NCI-H748 treated with DMSO at 0.1 percent for 48 hours (cell line): Measurements from ENCODE around the gene CTNND1.
A peak's percentile ranks its signal among the peaks of the same experiment; 100 is the strongest.
"Not testable (repeated sequence)": the region's sequence is repeated elsewhere in the genome, so short reads cannot be mapped to it uniquely, and the experiment has no call there.

ENCODE experiments used
- DNase-seq: peaks from one replicate; lab custom pipeline; 2025; lab: John Stamatoyannopoulos, UW

The CTNND1 gene

GRCh38 chr11:57791321-57792059, 29.9 kb downstream of the CTNND1 start:
- no peak for DNase-seq

- DNase-seq: no peak
These were observed 30.5 kb downstream of the CTNND1 start for GRCh38 chr11:57792060-57792541.

GRCh38 chr11:57792870-57793269, 31.3 kb downstream of the CTNND1 start:
- no peak for DNase-seq

GRCh38 chr11:57793351-57794115, 31.9 kb downstream of the CTNND1 start:
- no peak for DNase-seq

GRCh38 chr11:57798905-57799559, 37.4 kb downstream of the CTNND1 start:
- DNase-seq: no peak

- peak; percentile 96 for DNase-seq
These were observed 39.0 kb downstream of the CTNND1 start for GRCh38 chr11:57800444-57801182.

GRCh38 chr11:57801183-57801485, 39.5 kb downstream of the CTNND1 start:
- no peak for DNase-seq

- DNase-seq: no peak
These were observed 40.8 kb downstream of the CTNND1 start for GRCh38 chr11:57802411-57802810.

- DNase-seq: no peak
These were observed 42.9 kb downstream of the CTNND1 start for GRCh38 chr11:57804466-57804865.

GRCh38 chr11:57805780-57806179, 44.2 kb downstream of the CTNND1 start:
- no peak for DNase-seq

GRCh38 chr11:57812634-57813033, 51.0 kb downstream of the CTNND1 start:
- no peak for DNase-seq

GRCh38 chr11:57815476-57815875, 53.9 kb downstream of the CTNND1 start:
- DNase-seq: no peak

- no peak for DNase-seq
These were observed 54.3 kb downstream of the CTNND1 start for GRCh38 chr11:57815877-57816276.

GRCh38 chr11:57818812-57819211, 57.2 kb downstream of the CTNND1 start:
- no peak for DNase-seq

- no peak for DNase-seq
These were observed 57.8 kb downstream of the CTNND1 start for GRCh38 chr11:57819252-57819979.

GRCh38 chr11:57823859-57824258, 62.3 kb downstream of the CTNND1 start:
- no peak for DNase-seq

GRCh38 chr11:57834852-57835251, 73.2 kb downstream of the CTNND1 start:
- DNase-seq: no peak

GRCh38 chr11:57838609-57839008, 77.0 kb downstream of the CTNND1 start:
- not testable (repeated sequence) for DNase-seq

- DNase-seq: no peak
These were observed 81.3 kb downstream of the CTNND1 start for GRCh38 chr11:57842873-57843272.

GRCh38 chr11:57867966-57868365, 106.4 kb downstream of the CTNND1 start:
- no peak for DNase-seq

GRCh38 chr11:57868491-57868890, 106.9 kb downstream of the CTNND1 start:
- no peak for DNase-seq
